H4 (cell line): ENCODE data around the gene NHLH1. TPM values are rescaled to one million over a fixed set of nuclear protein-coding genes. Genes with fewer than 3 reads are reported as not detected.

Source experiments
- DNase-seq: peaks from one replicate; pipeline ENCODE4 v3.0.0-alpha.2; 2015; ENCODE audit warnings: low spot score
- total RNA-seq: library from RNA; depleted of rRNA; stranded (reverse); fragments of >200 nt; shearing (Covaris generic); gene quantifications from 2 replicates; pipeline ENCODE4 v1.2.3, GENCODE V29; 2014; rRNA removed

NHLH1 gene
- total RNA-seq, 1 experiment from 2014 or later = 0.04 TPM

DNA sequence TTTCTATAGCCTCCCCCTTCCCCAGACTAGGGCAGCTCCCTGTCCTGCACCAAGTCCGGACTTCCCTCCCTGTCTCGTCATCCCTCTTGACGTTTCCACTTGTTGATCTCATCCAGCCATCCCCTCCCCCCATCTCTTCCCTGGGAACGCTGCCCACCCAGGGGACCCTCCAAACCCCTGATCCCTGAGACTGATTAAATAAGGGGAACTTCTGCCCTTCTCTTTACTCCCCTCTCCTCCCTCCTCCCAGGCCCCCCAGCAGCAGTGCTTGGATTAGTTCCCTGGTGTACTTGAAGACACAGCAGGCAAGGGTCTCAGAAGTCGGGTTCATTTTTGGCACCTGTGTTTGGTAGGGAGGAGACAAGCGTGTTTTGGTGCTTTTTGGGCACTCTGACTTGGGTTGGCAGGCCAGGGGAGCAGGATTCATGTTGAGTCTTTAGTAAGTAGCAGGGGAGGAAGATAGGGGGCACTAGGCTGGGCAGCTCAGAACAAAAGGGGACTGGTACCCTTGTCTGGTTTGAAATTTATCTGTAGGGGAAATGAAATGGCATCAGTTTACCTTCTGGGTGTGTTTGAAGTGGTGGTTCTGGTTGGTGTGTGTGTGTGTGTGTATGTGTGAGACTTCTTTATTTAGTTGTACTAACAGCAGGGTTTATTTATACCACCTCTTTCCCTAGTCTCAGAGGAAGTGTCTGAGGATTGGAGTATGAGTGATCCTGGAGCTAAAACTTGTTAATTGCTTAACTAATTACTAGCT lies 44.6 kb downstream of the NHLH1 start:
- DNase-seq = no peak

- no peak for DNase-seq
Observed at GRCh38 chr1:160412028-160412362, 45.1 kb downstream of the NHLH1 start.

DNA sequence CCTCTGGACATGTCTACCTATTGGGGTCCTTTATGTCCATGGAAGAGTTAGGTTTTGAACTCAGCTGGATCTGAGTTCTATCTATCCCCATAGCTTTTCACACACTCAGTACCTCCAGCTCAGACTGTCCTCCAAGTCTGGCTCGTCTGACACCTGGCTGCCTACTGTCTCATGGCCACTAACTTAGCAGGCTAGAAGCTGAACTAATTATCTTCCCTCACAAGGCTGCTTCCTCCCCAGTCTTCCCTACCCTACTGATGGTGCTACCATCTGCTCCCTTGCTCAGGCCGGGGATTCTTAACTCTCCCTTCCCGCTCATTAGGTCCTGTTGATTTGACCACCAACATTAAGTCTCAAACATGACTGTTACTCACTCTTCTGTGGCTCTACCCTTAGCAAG lies 46.8 kb downstream of the NHLH1 start:
- no peak for DNase-seq

DNA sequence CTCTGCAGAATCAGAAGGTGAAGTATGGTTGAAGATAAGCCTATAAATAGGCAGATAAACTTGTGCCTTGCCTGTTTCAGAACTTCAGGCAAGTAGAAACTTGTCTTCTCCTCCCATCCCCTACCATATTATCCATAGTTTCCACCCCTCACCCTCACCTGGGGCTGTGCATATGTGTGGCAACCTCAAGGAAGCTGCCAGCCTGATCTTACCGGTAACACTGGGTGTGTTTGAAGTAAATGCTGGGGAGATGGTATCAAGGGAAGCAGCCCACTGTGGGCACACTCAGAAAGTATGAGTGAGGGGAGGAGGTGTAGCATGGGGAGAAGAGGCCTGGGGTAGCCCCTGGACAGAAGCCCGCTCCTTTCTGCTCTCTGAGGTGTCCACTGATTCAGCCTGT lies 48.0 kb downstream of the NHLH1 start:
- no peak for DNase-seq

DNA sequence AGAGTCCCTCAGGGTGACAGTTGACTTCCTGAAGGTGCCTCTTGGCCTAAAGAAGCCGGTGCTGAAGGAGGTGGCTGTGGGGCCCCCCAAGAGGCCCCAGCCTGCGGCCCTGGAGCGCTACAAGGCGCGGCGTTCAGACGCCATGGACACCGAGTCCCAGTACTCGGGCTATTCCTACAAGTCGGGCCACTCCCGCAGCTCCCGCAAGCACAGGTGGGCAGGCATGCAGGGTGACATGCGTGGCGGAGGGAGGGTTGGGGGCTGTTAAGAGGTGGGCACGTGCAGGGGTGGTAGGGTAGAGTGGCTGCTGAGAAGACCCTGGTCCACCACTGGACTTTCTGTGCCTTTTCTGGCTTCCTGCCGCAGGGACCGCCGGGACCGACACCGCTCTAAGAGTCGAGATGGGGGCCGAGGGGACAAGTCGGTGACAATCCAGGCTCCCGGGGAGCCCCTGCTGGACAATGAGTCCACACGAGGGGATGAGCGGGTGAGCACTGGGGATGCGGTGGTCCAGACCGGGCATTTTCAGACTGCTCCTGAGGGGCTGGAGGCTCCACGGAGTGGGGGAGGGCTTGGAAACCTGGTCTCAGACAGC lies 48.9 kb downstream of the NHLH1 start:
- no peak for DNase-seq

- DNase-seq = peak; percentile 42
Observed at GRCh38 chr1:160416369-160416768, 49.5 kb downstream of the NHLH1 start.

DNA sequence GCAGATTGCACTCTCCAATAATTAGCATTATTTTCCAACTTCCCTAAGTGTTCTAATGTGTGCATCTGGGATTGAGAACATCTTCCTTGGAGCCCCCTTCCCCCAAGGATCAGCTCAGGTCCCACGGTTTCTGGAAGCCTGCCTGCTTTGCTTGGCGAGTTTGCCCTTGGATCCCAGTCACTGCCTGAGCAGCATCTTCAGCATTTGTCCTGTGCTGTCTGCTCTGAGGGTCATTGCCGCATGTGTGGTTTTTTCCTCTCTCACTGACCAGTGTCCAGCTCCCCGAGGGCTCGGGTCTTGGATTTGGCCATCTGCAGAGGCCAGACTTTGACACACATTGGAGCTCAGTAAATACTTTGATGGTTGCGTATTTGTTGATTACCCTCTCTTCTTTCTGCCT lies 51.6 kb downstream of the NHLH1 start:
- no peak for DNase-seq

DNA sequence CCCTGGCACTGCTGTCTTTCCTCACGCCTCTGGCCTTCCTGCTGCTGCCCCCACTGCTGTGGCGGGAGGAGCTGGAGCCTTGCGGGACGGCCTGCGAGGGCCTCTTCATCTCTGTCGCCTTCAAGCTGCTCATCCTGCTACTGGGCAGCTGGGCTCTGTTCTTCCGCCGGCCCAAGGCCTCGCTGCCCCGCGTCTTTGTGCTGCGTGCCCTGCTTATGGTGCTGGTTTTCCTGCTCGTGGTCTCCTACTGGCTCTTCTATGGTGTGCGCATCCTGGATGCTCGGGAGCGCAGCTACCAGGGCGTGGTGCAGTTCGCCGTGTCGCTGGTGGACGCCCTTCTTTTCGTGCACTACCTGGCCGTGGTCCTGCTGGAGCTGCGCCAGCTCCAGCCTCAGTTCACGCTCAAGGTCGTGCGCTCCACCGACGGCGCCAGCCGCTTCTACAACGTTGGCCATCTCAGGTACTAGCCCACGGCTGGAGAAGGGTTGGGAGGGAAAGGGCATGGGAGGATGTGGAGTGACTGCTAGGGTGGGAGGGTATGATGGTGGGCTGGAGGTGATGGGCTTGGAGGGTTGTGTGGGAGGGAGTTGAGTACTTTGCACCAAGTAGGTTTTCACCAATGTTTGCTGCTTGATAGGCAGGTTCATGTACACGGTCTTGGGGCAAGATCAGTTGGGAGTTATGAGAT lies 52.4 kb downstream of the NHLH1 start:
- no peak for DNase-seq

DNA sequence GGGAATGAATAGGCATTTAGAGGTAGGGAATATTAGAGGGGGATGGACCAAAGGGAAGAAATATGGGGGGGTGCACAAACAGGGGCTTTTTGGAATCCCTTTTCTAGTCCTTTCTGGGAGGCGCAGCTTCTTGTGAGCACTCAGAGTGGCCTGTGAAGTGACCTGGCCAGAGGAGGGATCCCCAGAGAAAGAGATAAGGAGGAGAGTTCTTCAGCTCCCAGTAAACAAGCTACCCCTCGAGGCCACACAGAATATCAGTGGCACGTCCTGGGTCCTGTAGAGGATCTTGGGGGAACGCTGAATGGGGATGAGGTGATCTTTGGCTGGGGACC lies 52.9 kb downstream of the NHLH1 start:
- DNase-seq = no peak

DNA sequence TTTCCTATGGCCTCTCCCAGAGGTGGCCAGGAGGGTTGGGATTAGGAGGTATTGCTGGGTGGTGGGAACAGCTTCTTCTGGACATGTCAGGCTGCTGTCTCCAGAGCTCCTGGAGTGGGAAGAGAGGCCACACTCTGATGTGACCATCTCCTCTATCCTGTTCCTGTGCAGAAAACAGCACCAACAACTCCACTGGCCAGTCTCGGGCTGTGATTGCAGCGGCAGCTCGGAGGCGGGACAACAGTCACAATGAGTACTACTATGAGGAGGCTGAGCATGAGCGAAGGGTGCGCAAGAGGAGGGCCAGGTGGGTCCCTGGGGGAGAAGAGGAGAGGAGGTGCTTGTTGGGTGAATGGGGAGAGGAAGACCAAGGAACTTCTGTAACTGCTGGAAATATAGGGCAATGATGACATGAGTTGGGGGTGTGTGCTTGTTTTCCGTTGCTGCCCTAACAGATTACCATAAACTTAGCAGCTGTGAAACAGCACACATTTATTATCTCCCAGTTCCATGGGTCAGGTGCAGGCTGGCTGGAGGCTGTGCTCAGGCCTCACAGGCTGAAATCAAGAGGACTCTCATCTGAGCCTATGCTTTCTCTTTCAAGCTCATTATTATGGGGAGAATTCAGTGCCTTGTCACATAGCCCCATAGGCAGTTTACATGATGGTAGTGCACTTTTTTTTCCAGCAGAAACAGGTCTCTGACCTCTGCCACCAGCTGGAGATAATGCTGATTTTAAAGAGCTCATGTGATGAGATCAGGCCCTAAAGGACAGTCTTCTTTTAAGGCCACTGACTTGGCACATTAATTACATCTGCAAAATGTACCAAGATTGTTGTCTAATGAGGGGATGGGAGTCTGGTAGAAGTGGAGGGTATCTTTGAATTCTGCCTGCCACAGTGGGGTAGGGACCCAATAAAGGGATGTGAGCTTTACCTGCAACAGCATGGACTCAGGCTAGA lies 54.3 kb downstream of the NHLH1 start:
- no peak for DNase-seq

- no peak for DNase-seq
Observed at GRCh38 chr1:160421881-160422280, 55.0 kb downstream of the NHLH1 start.

Other genes starting within 250 kb of the NHLH1 start
- not detected in 2 replicates for gene ATP1A4, start 215.5 kb upstream of the NHLH1 start, total RNA-seq
- gene CASQ1, start 176.5 kb upstream of the NHLH1 start, total RNA-seq = 0.41 TPM in 1 of 2 replicates, not detected in the other
- gene PEA15, start 161.7 kb upstream of the NHLH1 start, total RNA-seq = 50.7 and 58.8 TPM in 2 replicates
- gene DCAF8, start 104.5 kb upstream of the NHLH1 start, total RNA-seq = 22.1 and 22.6 TPM in 2 replicates
- gene PEX19, start 81.9 kb upstream of the NHLH1 start, total RNA-seq = 71.4 and 80.8 TPM in 2 replicates
- gene COPA, start 23.8 kb upstream of the NHLH1 start, total RNA-seq = 90.1 and 101 TPM in 2 replicates
- 61.7 and 72.0 TPM in 2 replicates for gene NCSTN, start 23.7 kb upstream of the NHLH1 start, total RNA-seq
- gene VANGL2, start 33.5 kb downstream of the NHLH1 start, total RNA-seq = 1.2 and 1.8 TPM in 2 replicates
- not detected in 2 replicates for gene SLAMF6, start 156.2 kb downstream of the NHLH1 start, total RNA-seq
- not detected in 2 replicates for gene CD84, start 212.4 kb downstream of the NHLH1 start, total RNA-seq